T-helper 2 cell treated with Interferon-gamma antibody and Interleukin-4, amounts not matched to agents 100 ng/mL and 5 ng/mL, for 36 hours (primary cell): Measurements from ENCODE around the gene TMEM175. TPM values are rescaled to one million over a fixed set of nuclear protein-coding genes. Genes with fewer than 3 reads are reported as not detected.

Experiments used
- intact Hi-C: fragments of 100-400 bp; cut with micrococcal nuclease; formaldehyde crosslinking; loops from one replicate; pipeline ENCODE4 v1.15.1; 2023
- total RNA-seq: library from RNA; stranded (reverse); gene quantifications from 2 replicates; pipeline ENCODE4 v1.2.3, GENCODE V29; 2022

The TMEM175 gene
- total RNA-seq, 1 donor from 2014 or later: 23.6 TPM

GRCh38 chr4:898869-899555 lies 33.2 kb upstream of the TMEM175 start:
- intact Hi-C loops: no loop called here

GRCh38 chr4:899556-899906 lies 32.7 kb upstream of the TMEM175 start:
- intact Hi-C loops: no loop called here

GRCh38 chr4:900073-900472 lies 32.2 kb upstream of the TMEM175 start:
- intact Hi-C loops: no loop called here

GRCh38 chr4:900721-901120 lies 31.5 kb upstream of the TMEM175 start:
- intact Hi-C loops: no loop called here

- intact Hi-C loops: no loop called here
Observed at GRCh38 chr4:901192-901910, 30.9 kb upstream of the TMEM175 start.

- intact Hi-C loops: no loop called here
Observed at GRCh38 chr4:903066-904046, 28.9 kb upstream of the TMEM175 start.

GRCh38 chr4:905485-906338 lies 26.5 kb upstream of the TMEM175 start:
- intact Hi-C loops: no loop called here

- intact Hi-C loops: no loop called here
Observed at GRCh38 chr4:906339-907102, 25.7 kb upstream of the TMEM175 start.

GRCh38 chr4:907103-907400 lies 25.2 kb upstream of the TMEM175 start:
- intact Hi-C loops: no loop called here

- intact Hi-C loops: no loop called here
Observed at GRCh38 chr4:907691-908425, 24.4 kb upstream of the TMEM175 start.

- intact Hi-C loops: no loop called here
Observed at GRCh38 chr4:909131-909571, 23.1 kb upstream of the TMEM175 start.

- intact Hi-C loops: no loop called here
Observed at GRCh38 chr4:909821-910220, 22.4 kb upstream of the TMEM175 start.

GRCh38 chr4:910366-911091 lies 21.7 kb upstream of the TMEM175 start:
- intact Hi-C loops: no loop called here

- intact Hi-C loops: no loop called here
Observed at GRCh38 chr4:911221-911751, 21.0 kb upstream of the TMEM175 start.

GRCh38 chr4:911871-912490 lies 20.3 kb upstream of the TMEM175 start:
- intact Hi-C loops: no loop called here

GRCh38 chr4:912548-913279 lies 19.5 kb upstream of the TMEM175 start:
- intact Hi-C loops: no loop called here

- intact Hi-C loops: no loop called here
Observed at GRCh38 chr4:913280-913618, 19.0 kb upstream of the TMEM175 start.

GRCh38 chr4:914531-914930 lies 17.7 kb upstream of the TMEM175 start:
- intact Hi-C loops: no loop called here
